Measurements from ENCODE around the gene NTF4.
A peak's percentile ranks its signal among the peaks of the same experiment; 100 is the strongest.

- peak; percentile 31 to 81 (median 74) for TF ChIP-seq CTCF (IDR thresholded peaks at IDR 0.05)
- peak; percentile 37 for TF ChIP-seq POLR2A (IDR thresholded peaks at IDR 0.05)
- TF ChIP-seq POLR2AphosphoS5 (IDR thresholded peaks at IDR 0.05): no peak
Observed at GRCh38 chr19:49113762-49114629, 49.4 kb upstream of the NTF4 start, which contains the start of gene LIN7B.

Data from prostate gland (tissue), 2 donors.